Measurements from ENCODE around the gene TCL1B.

- no peak for TF ChIP-seq CTCF (IDR thresholded peaks at IDR 0.05)
- TF ChIP-seq POLR2A (IDR thresholded peaks at IDR 0.05), result no peak
Measured at GRCh38 chr14:95685978-95686922, at the start of gene TCL1B.

Data from gastroesophageal sphincter (tissue), 3 donors.